ENCODE data around the gene BAG1.

The BAG1 gene

DNA sequence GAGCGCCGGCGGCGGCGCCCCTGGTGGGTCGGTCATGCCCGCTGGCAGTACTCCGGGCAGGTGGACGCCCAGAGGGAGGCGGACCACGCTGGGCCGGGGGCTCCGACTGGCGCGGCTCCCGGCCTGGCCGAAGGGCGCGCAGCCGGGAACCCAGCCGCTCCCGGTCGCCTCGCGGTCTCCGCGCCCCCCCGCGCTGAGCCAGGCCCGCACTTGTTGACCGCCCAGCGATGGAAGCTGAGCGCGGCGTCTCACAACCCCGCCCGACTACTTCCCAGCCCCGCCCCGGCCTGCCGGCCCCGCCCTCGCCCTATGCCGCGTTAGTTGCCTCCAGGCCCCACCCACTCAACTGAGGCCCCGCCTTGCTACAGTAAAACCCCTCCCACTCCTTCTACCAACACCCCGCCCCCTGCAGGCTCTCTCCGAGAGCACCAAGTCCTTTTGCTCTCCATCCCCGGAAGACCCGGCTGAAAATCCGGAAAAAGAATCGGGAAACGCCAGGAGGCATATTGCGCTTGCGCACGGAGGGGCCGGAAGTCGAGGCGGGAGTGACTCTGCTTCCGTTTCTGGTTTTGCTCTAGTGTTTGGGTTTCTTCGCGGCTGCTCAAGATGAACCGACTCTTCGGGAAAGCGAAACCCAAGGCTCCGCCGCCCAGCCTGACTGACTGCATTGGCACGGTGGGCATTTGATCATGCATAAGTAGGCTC lies at the start of gene BAG1, which contains the start of gene CHMP5:
TSS of gene BAG1 (minus strand) at position 236 of the 705 bp plus-strand sequence.
TSS of gene CHMP5 (plus strand) at position 577 of the 705 bp plus-strand sequence. CDS start at position 607, 30 bp downstream.
- H3K36me3 ChIP-seq: peaks cover 68% of the 10 kb centered on the region

DNA sequence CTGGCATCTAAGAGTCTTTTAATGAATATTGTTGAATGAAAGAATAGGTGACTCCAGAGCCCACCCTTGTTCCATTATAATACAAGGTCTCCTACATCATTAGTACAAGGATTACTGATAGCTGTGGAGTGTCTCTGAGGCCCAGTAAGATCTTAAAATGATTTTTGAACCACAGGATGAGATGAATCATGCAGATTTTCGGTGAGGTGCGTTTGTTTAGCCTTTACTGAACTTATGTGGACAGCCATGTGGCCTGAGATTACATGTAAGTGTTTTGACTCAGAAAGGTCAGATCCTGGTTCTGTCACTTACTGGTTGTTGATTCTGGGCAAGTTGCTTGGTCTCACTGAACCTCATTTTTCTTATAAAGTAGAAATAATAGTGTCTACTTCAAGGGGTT lies 47.4 kb upstream of the BAG1 start:
- Histone ChIP-seq H4K20me1 (peaks cover 22% of the 10 kb centered on the region), H3K36me3 (peaks cover 100% of the 10 kb centered on the region), H3K4me3 (no peak overlapping the region), H3K9ac (no peak overlapping the region), H3K4me2 (no peak overlapping the region), H3K9me3 (no peaks in the 10 kb centered on the region), H3K27ac (no peak overlapping the region), H3K4me1 (no peaks in the 10 kb centered on the region), H3K27me3 (no peaks in the 10 kb centered on the region)
- TF ChIP-seq Cebpa-rat (IDR thresholded peaks at IDR 0.05): no peak

More for the DNA sequence above, at the start of gene BAG1, which contains the start of gene CHMP5:
- no peak for TF ChIP-seq Cebpa-rat (IDR thresholded peaks at IDR 0.05)
- Histone ChIP-seq H3K9me3 (no peaks in the 10 kb centered on the region), H3K4me1 (peaks cover 40% of the 10 kb centered on the region), H4K20me1 (peaks cover 21% of the 10 kb centered on the region; the same call in 1 of the 2 replicates), H3K27me3 (no peaks in the 10 kb centered on the region), H3K9ac (peak within 1 kb of the TSS; percentile 89), H3K4me3 (peak within 1 kb of the TSS; percentile 98), H3K4me2 (peak within 1 kb of the TSS; percentile 96), H3K27ac (peak within 1 kb of the TSS; percentile 92)

DNA sequence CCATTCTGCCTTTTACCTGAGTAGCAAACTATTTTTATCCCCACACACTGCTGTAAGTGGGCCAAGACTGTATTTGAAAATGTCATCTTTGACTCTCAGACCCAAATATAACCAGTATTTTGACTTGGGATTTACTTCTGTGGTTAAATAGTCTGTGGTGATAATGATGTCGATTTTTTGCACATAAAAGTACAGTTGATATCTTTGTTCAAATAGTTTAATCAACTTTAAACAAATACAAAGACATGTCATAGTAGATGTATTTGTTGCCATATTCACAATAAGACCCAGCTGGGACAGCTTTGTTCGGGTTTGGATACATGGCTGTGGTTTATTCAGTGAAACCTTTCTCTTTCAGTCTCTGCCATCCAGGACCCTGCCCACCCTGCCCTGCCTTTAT lies 46.2 kb upstream of the BAG1 start:
- H3K27ac ChIP-seq: no peak overlapping the region
- H3K4me1 ChIP-seq: no peaks in the 10 kb centered on the region
- H3K9ac ChIP-seq: no peak overlapping the region
- no peaks in the 10 kb centered on the region for H3K9me3 ChIP-seq
- H3K4me3 ChIP-seq: no peak overlapping the region
- no peaks in the 10 kb centered on the region for H3K27me3 ChIP-seq
- H3K4me2 ChIP-seq: no peak overlapping the region
- H3K36me3 ChIP-seq: peaks cover 100% of the 10 kb centered on the region
- no peak for TF ChIP-seq Cebpa-rat (IDR thresholded peaks at IDR 0.05)
- peaks cover 24% of the 10 kb centered on the region for H4K20me1 ChIP-seq

- no peak for TF ChIP-seq Cebpa-rat (IDR thresholded peaks at IDR 0.05)
- no peak overlapping the region for H3K9ac ChIP-seq
- no peak overlapping the region for H3K4me2 ChIP-seq
- H3K27me3 ChIP-seq: no peaks in the 10 kb centered on the region
- H3K9me3 ChIP-seq: no peaks in the 10 kb centered on the region
- no peak overlapping the region for H3K27ac ChIP-seq
- H3K36me3 ChIP-seq: peaks cover 100% of the 10 kb centered on the region
- peaks cover 31% of the 10 kb centered on the region for H4K20me1 ChIP-seq
- H3K4me1 ChIP-seq: no peaks in the 10 kb centered on the region
- no peak overlapping the region for H3K4me3 ChIP-seq
These were observed 45.4 kb upstream of the BAG1 start for GRCh38 chr9:33309903-33310302.

DNA sequence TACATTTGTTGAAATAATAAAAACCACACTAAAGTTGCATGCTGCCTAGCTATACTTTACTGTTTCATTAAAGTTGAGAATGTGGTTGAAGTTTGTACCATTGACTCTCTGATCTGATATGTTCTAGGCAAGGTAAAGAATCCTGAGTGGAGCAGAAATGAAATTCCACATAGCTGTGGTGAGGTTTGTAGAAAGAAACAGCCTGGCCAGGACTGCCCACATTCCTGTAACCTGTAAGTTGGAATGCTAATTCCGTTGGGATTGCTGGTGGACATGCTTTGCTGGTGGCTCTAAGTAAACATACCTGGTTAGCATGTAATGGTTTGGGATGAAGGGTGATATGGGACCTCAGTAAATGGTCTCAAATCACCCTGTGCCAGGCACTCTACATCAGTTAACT lies 42.6 kb upstream of the BAG1 start:
- Histone ChIP-seq H3K4me2 (no peak overlapping the region), H3K9ac (no peak overlapping the region), H3K4me3 (no peak overlapping the region), H4K20me1 (peaks cover 43% of the 10 kb centered on the region), H3K36me3 (peaks cover 100% of the 10 kb centered on the region), H3K9me3 (no peaks in the 10 kb centered on the region), H3K27me3 (no peaks in the 10 kb centered on the region), H3K27ac (no peak overlapping the region), H3K4me1 (no peaks in the 10 kb centered on the region)
- no peak for TF ChIP-seq Cebpa-rat (IDR thresholded peaks at IDR 0.05)

DNA sequence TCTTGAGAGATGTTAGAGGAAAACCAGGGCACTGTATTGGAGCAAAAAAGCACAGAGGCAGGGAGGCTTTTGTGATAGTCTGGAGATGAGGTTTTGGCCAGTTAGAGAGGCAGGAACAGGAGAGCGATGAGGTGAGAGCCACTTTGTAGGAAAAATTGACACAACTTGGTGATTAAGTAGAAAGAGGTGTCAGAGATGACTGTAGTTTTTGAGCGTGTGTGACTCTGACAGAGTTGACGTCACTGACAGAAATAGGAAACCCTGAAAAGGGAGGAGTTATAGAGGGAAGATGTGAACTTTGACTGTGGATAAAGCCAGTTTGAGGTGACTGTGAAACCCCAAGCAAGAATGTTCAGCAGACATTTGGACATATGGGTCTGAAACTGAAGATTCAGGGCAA lies 41.5 kb upstream of the BAG1 start:
- no peaks in the 10 kb centered on the region for H3K4me1 ChIP-seq
- no peak overlapping the region for H3K27ac ChIP-seq
- no peak overlapping the region for H3K4me2 ChIP-seq
- TF ChIP-seq Cebpa-rat (IDR thresholded peaks at IDR 0.05): no peak
- no peak overlapping the region for H3K4me3 ChIP-seq
- H3K36me3 ChIP-seq: peaks cover 100% of the 10 kb centered on the region
- peaks cover 46% of the 10 kb centered on the region for H4K20me1 ChIP-seq
- no peaks in the 10 kb centered on the region for H3K27me3 ChIP-seq
- no peaks in the 10 kb centered on the region for H3K9me3 ChIP-seq
- no peak overlapping the region for H3K9ac ChIP-seq

DNA sequence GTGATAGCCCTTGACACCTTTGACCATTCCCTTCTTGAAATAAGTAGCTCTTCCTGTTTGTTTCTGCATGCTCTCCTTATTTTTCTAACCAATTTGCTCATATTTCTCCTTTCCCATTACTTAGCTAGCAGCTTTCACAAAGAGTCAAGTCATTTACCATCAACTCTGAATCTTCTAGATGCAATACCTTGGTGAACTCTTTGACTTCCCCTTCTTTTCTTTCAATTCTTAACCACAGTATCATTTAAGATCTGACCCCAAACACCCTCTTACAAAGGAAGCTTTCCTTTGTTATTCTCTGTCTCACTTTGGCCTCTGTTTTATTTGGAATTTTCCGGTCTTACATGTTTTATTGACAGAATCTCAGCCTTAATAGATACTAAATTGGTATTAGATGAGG lies 39.9 kb upstream of the BAG1 start:
- no peak for TF ChIP-seq Cebpa-rat (IDR thresholded peaks at IDR 0.05)
- Histone ChIP-seq H3K9ac (no peak overlapping the region), H3K4me2 (no peak overlapping the region), H3K27ac (no peak overlapping the region), H3K36me3 (peaks cover 100% of the 10 kb centered on the region), H4K20me1 (peaks cover 47% of the 10 kb centered on the region), H3K27me3 (no peaks in the 10 kb centered on the region), H3K4me3 (no peak overlapping the region), H3K4me1 (peaks cover 11% of the 10 kb centered on the region), H3K9me3 (no peaks in the 10 kb centered on the region)

- H3K36me3 ChIP-seq: peaks cover 91% of the 10 kb centered on the region
- TF ChIP-seq Cebpa-rat (IDR thresholded peaks at IDR 0.05): no peak
- H3K4me2 ChIP-seq: no peak overlapping the region
- no peaks in the 10 kb centered on the region for H3K9me3 ChIP-seq
- H3K4me1 ChIP-seq: peaks cover 49% of the 10 kb centered on the region
- H3K9ac ChIP-seq: no peak overlapping the region
- peaks cover 52% of the 10 kb centered on the region for H4K20me1 ChIP-seq
- no peak overlapping the region for H3K27ac ChIP-seq
- H3K4me3 ChIP-seq: no peak overlapping the region
- H3K27me3 ChIP-seq: no peaks in the 10 kb centered on the region
These were observed 36.0 kb upstream of the BAG1 start for GRCh38 chr9:33300546-33300945.

DNA sequence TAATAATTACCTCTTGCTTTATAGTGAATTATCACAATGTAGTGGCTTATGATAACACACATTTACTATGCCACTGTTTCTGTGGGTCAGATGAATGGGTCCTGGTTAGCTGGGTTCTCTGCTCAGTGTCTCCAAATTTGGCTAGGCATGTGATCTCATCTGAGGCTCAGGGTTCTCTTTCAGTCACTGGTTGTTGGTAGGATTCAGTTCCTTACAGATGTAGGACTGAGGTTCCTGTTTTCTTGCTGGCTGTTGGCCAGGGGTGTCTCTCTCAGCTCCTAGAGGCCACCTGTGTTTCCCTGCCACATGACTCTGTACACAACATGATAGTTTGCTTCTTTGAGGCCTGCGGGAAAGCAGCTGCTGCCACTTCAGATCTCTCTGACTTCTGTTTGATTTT lies 32.9 kb upstream of the BAG1 start:
- peaks cover 79% of the 10 kb centered on the region for H3K4me1 ChIP-seq
- peaks cover 35% of the 10 kb centered on the region for H4K20me1 ChIP-seq
- peaks cover 78% of the 10 kb centered on the region for H3K36me3 ChIP-seq
- H3K27ac ChIP-seq: peak overlapping the region; percentile 84
- TF ChIP-seq Cebpa-rat (IDR thresholded peaks at IDR 0.05): no peak
- no peaks in the 10 kb centered on the region for H3K27me3 ChIP-seq
- no peaks in the 10 kb centered on the region for H3K9me3 ChIP-seq
- H3K9ac ChIP-seq: peak overlapping the region; percentile 75
- H3K4me2 ChIP-seq: peak overlapping the region; percentile 95
- H3K4me3 ChIP-seq: peak overlapping the region; percentile 64

- peak overlapping the region; percentile 84 for H3K27ac ChIP-seq
- peak overlapping the region; percentile 64 for H3K4me3 ChIP-seq
- peak overlapping the region; percentile 95 for H3K4me2 ChIP-seq
- peaks cover 27% of the 10 kb centered on the region for H4K20me1 ChIP-seq
- no peaks in the 10 kb centered on the region for H3K9me3 ChIP-seq
- H3K4me1 ChIP-seq: peaks cover 94% of the 10 kb centered on the region
- peaks cover 70% of the 10 kb centered on the region for H3K36me3 ChIP-seq
- peak overlapping the region; percentile 75; the same call in 1 of the 2 replicates for H3K9ac ChIP-seq
- no peak for TF ChIP-seq Cebpa-rat (IDR thresholded peaks at IDR 0.05)
- H3K27me3 ChIP-seq: no peaks in the 10 kb centered on the region
These were observed 31.1 kb upstream of the BAG1 start for GRCh38 chr9:33295571-33295970.

All from BLaER1 (cell line).